Thymus (tissue), 11 donors: ENCODE measurements around the gene NDUFAF8. TPM values are rescaled to one million over a fixed set of nuclear protein-coding genes. Genes with fewer than 3 reads are reported as not detected.

Experiments used
- DNase-seq, 9 donors: peaks; one replicate each; pipeline ENCODE4 v3.0.0-alpha.2; 2013; ENCODE audit warnings: low spot score in 9 of 9, low read depth in 6 of 9, missing footprints in 1 of 9
- H3K27ac ChIP-seq, 2 donors: one replicate each; pipeline ENCODE4 v1.5.1; 2013; ENCODE audit warnings: control low read depth in 1 of 2, low read depth in 1 of 2, low read length in 1 of 2, mild to moderate bottlenecking in 1 of 2, moderate library complexity in 1 of 2
- H3K27me3 ChIP-seq, 2 donors: one replicate each; pipeline ENCODE4 v1.5.1; 2013; ENCODE audit warnings: low read length in 1 of 2; ENCODE audit not compliant: control insufficient read depth in 2 of 2, insufficient read depth in 1 of 2
- H3K36me3 ChIP-seq, 2 donors: one replicate each; pipeline ENCODE4 v1.5.1; 2013; ENCODE audit warnings: low read length in 1 of 2, mild to moderate bottlenecking in 1 of 2, moderate library complexity in 1 of 2; ENCODE audit not compliant: control insufficient read depth in 2 of 2, insufficient read depth in 2 of 2
- H3K4me1 ChIP-seq, 2 donors: one replicate each; pipeline ENCODE4 v1.5.1; 2013; ENCODE audit warnings: low read length in 2 of 2; ENCODE audit not compliant: control insufficient read depth in 2 of 2, insufficient read depth in 2 of 2
- H3K4me3 ChIP-seq, 2 donors: one replicate each; pipeline ENCODE4 v1.5.1; 2013; ENCODE audit warnings: low read length in 2 of 2, control low read depth in 1 of 2, mild to moderate bottlenecking in 1 of 2
- H3K9me3 ChIP-seq, 2 donors: one replicate each; pipeline ENCODE4 v1.5.1; 2013; ENCODE audit warnings: low read length in 1 of 2, mild to moderate bottlenecking in 1 of 2; ENCODE audit not compliant: control insufficient read depth in 2 of 2, insufficient read depth in 1 of 2
- WGBS: extraction: QIAGEN DNeasy Blood & Tissue Kit; methylation state at CpG from one replicate; pipeline ENCODE4 v1.1.7; 2013; 5-methylcytosine and 5-hydroxymethylcytosine counted together
- polyA plus RNA-seq: library from polyadenylated mRNA; stranded (reverse); fragments of 200-250 nt; gene quantifications from one replicate; pipeline ENCODE4 v1.2.3, GENCODE V29; 2013
- total RNA-seq: library from RNA; stranded (reverse); fragments of 120-200 nt; gene quantifications from one replicate; pipeline ENCODE4 v1.2.4, GENCODE V29; 2013
- donor health status: healthy.

NDUFAF8 gene
- total and polyA plus RNA-seq, 2 donors, result 47.1 to 101 TPM

DNA sequence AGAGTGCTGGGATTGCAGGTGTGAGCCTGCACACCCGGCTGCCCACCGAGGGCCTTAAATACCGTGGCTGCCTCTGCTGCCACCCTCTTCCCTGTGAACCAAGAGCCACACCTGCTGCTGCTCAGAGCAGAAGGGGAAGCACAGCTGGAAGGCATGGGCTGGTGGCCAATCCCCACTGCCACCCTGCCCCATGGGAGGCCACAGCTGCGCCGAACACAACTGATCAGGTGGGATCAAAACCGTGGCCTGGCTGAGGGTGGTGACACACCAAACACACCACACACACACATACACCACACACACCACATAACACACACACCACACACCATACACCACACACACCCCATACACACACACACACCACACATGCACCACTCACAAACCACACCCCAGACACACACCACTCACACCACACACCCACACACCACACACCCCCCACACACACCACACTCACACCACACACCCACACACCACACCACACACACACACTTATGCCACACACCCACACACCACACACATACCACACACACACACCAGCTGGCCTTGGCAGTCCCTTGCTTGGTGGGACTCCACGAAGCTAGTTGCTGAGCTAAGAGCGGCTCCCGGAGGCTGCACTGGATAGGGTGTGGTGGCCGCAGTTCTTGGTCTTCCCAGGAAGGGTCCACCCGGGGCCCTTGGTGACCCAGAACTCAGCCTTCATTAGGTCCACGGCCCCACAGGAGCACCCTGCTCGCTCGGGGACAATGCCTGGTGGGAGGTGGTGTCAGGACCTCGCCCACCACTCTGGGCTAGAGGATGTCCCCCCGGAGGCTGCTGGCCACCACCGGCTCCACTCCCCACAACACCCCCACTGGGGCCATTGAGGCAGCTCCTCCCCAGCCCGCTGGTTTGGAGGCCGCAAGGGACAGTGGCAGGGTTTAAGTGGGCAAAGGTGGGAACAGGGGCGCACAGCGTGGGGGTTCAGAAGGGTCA, 31.2 kb upstream of the NDUFAF8 start:
- 76% methylated on average over 21 of the region's 21 CpGs for WGBS

DNA sequence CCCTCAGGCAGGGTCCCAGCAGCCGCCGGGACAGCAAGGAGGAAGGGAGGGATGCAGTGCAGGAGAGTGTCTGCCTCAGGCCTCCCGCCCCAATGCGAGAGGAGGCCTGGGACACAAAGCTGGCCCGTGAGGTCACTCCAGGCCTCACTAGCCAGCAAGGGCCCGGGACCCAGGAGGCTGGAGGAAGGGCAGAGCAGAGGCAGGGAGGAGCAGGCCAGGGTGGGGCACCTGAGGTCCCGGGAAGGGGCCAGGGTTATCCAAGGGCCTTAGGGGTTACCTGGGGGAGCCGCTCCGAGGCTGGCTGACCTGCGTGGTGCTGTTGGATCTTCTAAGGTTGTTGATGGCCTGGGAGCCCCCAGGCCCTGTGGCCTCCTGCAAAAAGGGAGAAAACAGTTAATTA, 30.5 kb upstream of the NDUFAF8 start:
- Histone ChIP-seq H3K4me1 (no peaks in the 10 kb centered on the region), H3K27ac (no peak overlapping the region), H3K9me3 (peaks cover 0 to 9% of the 10 kb centered on the region in 2 donors), H3K4me3 (no peak overlapping the region), H3K36me3 (peaks cover 15 to 22% of the 10 kb centered on the region in 2 donors), H3K27me3 (no peaks in the 10 kb centered on the region)
- no peak for DNase-seq
- whole genome bisulfite sequencing, result 97% methylated on average over 10 of the region's 10 CpGs

More for the DNA sequence above, 31.2 kb upstream of the NDUFAF8 start:
- Histone ChIP-seq H3K9me3 (peaks cover 0 to 9% of the 10 kb centered on the region in 2 donors), H3K4me1 (no peaks in the 10 kb centered on the region), H3K27ac (no peak overlapping the region), H3K36me3 (peaks cover 16 to 29% of the 10 kb centered on the region in 2 donors), H3K27me3 (no peaks in the 10 kb centered on the region), H3K4me3 (no peak overlapping the region)
- DNase-seq, result peak in 1 of 9 donors; percentile 20

DNA sequence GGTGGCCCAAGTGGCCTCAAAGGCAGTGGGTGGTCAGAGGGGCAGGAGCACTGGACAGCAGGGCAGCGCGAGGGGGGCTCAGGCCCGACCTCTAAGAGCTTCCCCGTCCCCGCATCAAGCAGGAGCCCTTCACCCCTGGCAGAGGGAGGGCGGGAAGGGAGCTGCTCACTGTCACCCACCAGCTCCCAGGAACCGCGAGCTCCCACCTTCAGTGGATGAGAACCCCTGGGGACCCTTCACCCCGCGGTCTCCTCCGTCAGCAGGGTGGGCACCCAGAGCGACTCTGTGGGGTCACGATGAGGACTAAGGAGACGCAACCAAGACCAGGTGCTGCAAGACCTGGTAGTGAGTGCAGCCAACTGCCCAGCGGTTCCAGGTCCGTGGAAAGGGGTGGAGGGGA, 30.0 kb upstream of the NDUFAF8 start:
- Histone ChIP-seq H3K4me3 (no peak overlapping the region), H3K36me3 (peaks cover 11 to 20% of the 10 kb centered on the region in 2 donors)
- WGBS, result 98% methylated on average over 16 of the region's 16 CpGs

DNA sequence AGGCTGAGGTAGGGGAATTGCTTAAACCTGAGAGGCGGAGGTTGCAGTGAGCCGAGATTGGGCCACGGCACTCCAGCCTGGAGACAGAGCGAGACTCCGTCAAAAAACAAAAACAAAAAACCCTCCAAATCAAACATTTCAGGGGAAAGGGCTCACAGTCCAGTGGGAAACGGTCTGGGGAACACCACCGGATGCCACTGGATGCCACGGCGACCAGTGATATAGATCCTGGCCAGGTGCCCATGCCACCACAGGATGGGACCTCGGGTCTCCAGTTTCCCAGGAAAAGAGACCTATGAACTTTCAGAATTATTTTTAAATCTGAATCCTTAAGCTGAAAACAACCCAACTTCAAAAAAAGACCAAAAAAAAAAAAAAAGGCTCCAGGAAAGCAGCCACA, 28.7 kb upstream of the NDUFAF8 start:
- no peaks in the 10 kb centered on the region for H3K9me3 ChIP-seq
- H3K4me3 ChIP-seq, result no peak overlapping the region
- no peak overlapping the region for H3K27ac ChIP-seq
- 75% methylated on average over 10 of the region's 10 CpGs for WGBS
- H3K36me3 ChIP-seq, result peaks cover 11 to 20% of the 10 kb centered on the region in 2 donors
- no peaks in the 10 kb centered on the region for H3K27me3 ChIP-seq
- DNase-seq, result no peak
- H3K4me1 ChIP-seq, result no peaks in the 10 kb centered on the region

More for the DNA sequence above, 30.0 kb upstream of the NDUFAF8 start:
- no peaks in the 10 kb centered on the region for H3K4me1 ChIP-seq
- H3K27ac ChIP-seq, result no peak overlapping the region
- no peak for DNase-seq
- H3K27me3 ChIP-seq, result no peaks in the 10 kb centered on the region
- peaks cover 0 to 9% of the 10 kb centered on the region in 2 donors for H3K9me3 ChIP-seq

DNA sequence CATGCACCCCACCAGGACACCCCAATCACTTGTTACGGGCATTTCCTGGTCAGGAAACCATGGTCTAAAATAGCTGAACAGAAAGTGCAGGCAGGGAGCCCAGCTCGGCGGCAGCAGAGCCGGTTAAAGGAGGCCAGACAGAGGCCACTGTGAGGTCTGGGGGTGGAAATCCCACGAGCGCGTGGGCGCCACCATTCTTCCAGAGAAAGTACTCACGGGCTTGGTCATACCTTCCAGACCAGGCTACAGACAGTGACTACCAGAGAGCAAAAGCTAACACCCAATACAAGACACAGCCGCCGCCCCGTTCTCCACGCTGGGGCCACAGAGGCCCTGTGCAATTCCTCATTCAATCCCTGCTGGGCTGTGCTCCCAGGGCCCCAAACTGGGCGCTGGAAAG, 28.2 kb upstream of the NDUFAF8 start:
- no peaks in the 10 kb centered on the region for H3K27me3 ChIP-seq
- peaks cover 7 to 20% of the 10 kb centered on the region in 2 donors for H3K36me3 ChIP-seq
- no peak overlapping the region for H3K27ac ChIP-seq
- DNase-seq, result no peak
- H3K9me3 ChIP-seq, result no peaks in the 10 kb centered on the region
- H3K4me3 ChIP-seq, result no peak overlapping the region
- H3K4me1 ChIP-seq, result no peaks in the 10 kb centered on the region
- 72% methylated on average over 14 of the region's 14 CpGs for WGBS

DNA sequence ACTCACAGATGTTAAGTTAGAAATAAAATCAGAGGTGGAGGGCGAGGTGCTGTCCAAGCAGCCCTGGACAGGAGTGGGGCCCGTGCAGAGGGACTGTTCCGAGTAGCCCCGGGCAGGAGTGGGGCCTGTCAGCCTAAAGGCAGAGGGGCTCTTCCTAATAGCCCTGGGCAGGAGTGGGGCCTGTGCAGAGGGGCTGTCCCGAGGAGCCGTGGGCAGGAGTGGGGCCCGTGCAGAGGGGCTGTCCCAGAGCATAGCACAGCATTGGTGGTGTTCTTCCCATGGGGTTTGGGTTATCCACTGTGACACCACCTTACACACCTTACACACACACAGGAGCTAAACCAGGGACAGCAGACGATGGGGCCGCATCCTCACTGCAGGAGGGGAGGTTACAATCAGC, 26.8 kb upstream of the NDUFAF8 start:
- Histone ChIP-seq H3K4me1 (no peaks in the 10 kb centered on the region), H3K27me3 (no peaks in the 10 kb centered on the region), H3K4me3 (no peak overlapping the region), H3K27ac (no peak overlapping the region), H3K36me3 (peaks cover 9 to 15% of the 10 kb centered on the region in 2 donors), H3K9me3 (no peaks in the 10 kb centered on the region)
- 97% methylated on average over 9 of the region's 9 CpGs for WGBS
- no peak for DNase-seq

DNA sequence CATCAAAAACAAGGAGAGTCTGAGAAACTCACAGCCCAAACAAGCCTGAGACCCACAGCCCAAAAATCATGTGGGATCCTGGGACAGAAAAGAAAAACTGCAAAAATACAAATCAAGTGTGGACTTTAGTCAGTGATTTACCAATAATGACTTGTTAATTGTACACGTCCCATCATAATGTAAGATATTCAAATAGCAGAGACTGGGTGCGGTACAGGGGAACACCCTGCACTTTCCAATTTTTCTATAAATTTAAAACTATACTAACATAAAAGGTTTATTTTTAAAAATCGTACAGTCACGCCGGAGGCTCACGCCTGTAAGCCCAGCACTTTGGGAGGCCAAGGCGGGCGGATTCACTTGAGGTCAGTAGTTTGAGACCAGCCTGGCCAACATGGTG, 25.1 kb upstream of the NDUFAF8 start:
- H3K36me3 ChIP-seq, result peaks cover 6 to 14% of the 10 kb centered on the region in 2 donors
- 98% methylated on average over 8 of the region's 8 CpGs for WGBS
- H3K27me3 ChIP-seq, result no peaks in the 10 kb centered on the region
- no peak for DNase-seq
- H3K4me1 ChIP-seq, result no peaks in the 10 kb centered on the region
- H3K4me3 ChIP-seq, result no peak overlapping the region
- H3K27ac ChIP-seq, result no peak overlapping the region
- no peaks in the 10 kb centered on the region for H3K9me3 ChIP-seq

DNA sequence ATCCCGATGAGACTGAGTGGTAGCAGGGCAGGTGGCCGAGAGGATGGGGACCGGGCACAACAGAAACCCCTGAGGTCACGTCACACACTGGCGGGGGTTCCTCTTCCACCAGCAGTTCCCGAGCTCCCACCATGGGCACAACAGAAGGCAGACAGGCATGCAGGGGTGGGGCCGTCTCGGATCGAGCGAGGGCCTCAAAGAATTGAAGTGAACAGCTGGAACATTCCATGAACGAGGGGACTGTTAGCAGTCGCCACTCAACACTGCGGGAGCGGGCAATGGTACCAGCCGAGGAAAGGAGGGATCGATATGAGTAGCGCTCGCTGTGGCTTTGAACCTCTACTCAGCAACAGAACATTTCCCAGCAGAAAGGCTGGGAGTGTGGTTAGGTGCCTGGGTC, 21.6 kb upstream of the NDUFAF8 start:
- Histone ChIP-seq H3K4me3 (no peak overlapping the region), H3K4me1 (peaks cover 4 to 15% of the 10 kb centered on the region in 2 donors), H3K36me3 (peaks cover 10 to 23% of the 10 kb centered on the region in 2 donors), H3K27me3 (no peaks in the 10 kb centered on the region), H3K9me3 (no peaks in the 10 kb centered on the region), H3K27ac (no peak overlapping the region)
- DNase-seq, result no peak
- WGBS, result 97% methylated on average over 18 of the region's 18 CpGs

DNA sequence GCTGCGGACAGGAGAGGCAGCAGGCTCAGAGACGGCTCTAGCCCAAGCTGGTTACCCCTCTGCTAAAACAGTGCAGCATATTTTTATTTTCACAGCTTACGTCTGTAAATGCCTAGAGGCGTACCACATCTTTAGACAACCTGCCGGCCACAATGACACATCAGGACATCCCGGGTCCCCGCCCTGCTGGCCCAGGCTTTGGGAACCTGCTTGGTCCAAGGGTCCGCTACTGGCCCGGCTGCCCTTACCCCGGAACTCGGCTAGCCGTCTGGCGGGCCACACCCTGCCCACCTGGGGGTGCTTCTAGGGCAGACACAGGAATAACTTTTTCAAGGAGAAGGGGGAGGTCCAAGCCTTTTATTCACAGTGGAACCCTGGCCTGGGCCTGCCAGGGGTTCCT, 20.7 kb upstream of the NDUFAF8 start:
- Histone ChIP-seq H3K27me3 (peaks cover 0 to 3% of the 10 kb centered on the region in 2 donors), H3K36me3 (peaks cover 10 to 23% of the 10 kb centered on the region in 2 donors), H3K4me3 (no peak overlapping the region), H3K9me3 (no peaks in the 10 kb centered on the region), H3K27ac (no peak overlapping the region), H3K4me1 (peaks cover 5 to 18% of the 10 kb centered on the region in 2 donors)
- DNase-seq, result no peak
- WGBS, result 93% methylated on average over 13 of the region's 13 CpGs
